A549 (cell line): ENCODE results near the gene CPO. TPM values are rescaled to one million over a fixed set of nuclear protein-coding genes. Genes with fewer than 3 reads are reported as not detected.

Experiments
- ATAC-seq, 2 experiments: fragments of 200-7000 bp in 1 of 2; fragments of >200 bp in 1 of 2; cut with Nextera tagmentation in 1 of 2; cut with Tn5 transposase in 1 of 2; 3 replicates each; pipeline versions ENCODE4 v1.8.0 to v1.9.1; 2018 to 2020; ENCODE audit warnings: mild to moderate bottlenecking in 1 of 2, moderate library complexity in 1 of 2
- CTCF ChIA-PET: fragments of 300-600 bp; sonication (Branson Sonifier 250); formaldehyde crosslinking; extraction: SDS; loops from one replicate; lab custom pipeline; 2021; ENCODE audit warnings: antibody characterized with exemption, inconsistent platforms; lab: Yijun Ruan, JAX
- POLR2A ChIA-PET: fragments of 350-600 bp; formaldehyde crosslinking; extraction: SDS; loops from one replicate; lab custom pipeline; 2021; ENCODE audit warnings: antibody characterized with exemption, inconsistent platforms; lab: Yijun Ruan, JAX
- DNase-seq, 2 experiments: peaks; one replicate each; pipeline versions ENCODE4 v3.0.0 to v3.0.0-alpha.2; 2011 to 2016; ENCODE audit warnings: low read depth in 1 of 2, low spot score in 1 of 2
- FAIRE-seq: peaks from 2 replicates; lab custom pipeline; 2011; peaks lifted over from hg19 to GRCh38; lab: Jason Lieb, UNC
- H3K27ac ChIP-seq, 2 experiments: fragments of >200 bp; sonication (Bioruptor Twin); formaldehyde crosslinking; 3 replicates each; pipeline ENCODE4 v1.5.1; 2016 to 2017
- H3K4me1 ChIP-seq: fragments of >200 bp; sonication (Bioruptor Twin); formaldehyde crosslinking; 3 replicates; pipeline ENCODE4 v1.6.1; 2016
- H3K4me2 ChIP-seq: fragments of >200 bp; sonication (Bioruptor Twin); formaldehyde crosslinking; 3 replicates; pipeline ENCODE4 v1.6.1; 2016
- H3K4me3 ChIP-seq: fragments of >200 bp; sonication (Bioruptor Twin); formaldehyde crosslinking; 3 replicates; pipeline ENCODE4 v1.5.1; 2016
- H3K9me3 ChIP-seq: fragments of >200 bp; sonication (Bioruptor Twin); formaldehyde crosslinking; 3 replicates; pipeline ENCODE4 v1.6.1; 2016
- BCL3 ChIP-seq: fragments of >200 bp; sonication (Bioruptor Twin); formaldehyde crosslinking; IDR thresholded peaks from 3 replicates; pipeline ENCODE4 v1.6.1; 2016
- CEBPB ChIP-seq, 2 experiments: fragments of >200 bp in 1 of 2; sonication (Bioruptor Twin) in 1 of 2; formaldehyde crosslinking in 1 of 2; IDR thresholded peaks; 2 replicates each; pipeline ENCODE4 v1.6.1; 2012 to 2016
- EHF ChIP-seq: fragments of 250-450 bp; sonication (Bioruptor Pico); IDR thresholded peaks from 2 replicates; pipeline ENCODE4 v1.5.0; 2020; ENCODE audit warnings: mild to moderate bottlenecking
- EP300 ChIP-seq, 2 experiments: fragments of >200 bp; sonication (Bioruptor Twin); formaldehyde crosslinking; IDR thresholded peaks; 2 replicates in 1 of 2; 3 replicates in 1 of 2; pipeline ENCODE4 v1.6.1; 2016 to 2017
- ESRRA ChIP-seq: fragments of 150-350 bp; IDR thresholded peaks from 2 replicates; pipeline ENCODE4 v1.6.1; 2014; ENCODE audit warnings: mild to moderate bottlenecking, low read length, borderline replicate concordance
- HDAC2 ChIP-seq: fragments of 200-600 bp; sonication (generic); IDR thresholded peaks from 2 replicates; pipeline ENCODE4 v1.6.1; 2016
- JUN ChIP-seq, 2 experiments: fragments of >200 bp; sonication (Bioruptor Twin); formaldehyde crosslinking; IDR thresholded peaks; 2 replicates in 1 of 2; 3 replicates in 1 of 2; pipeline ENCODE4 v1.6.1; 2016 to 2017
- MAFK ChIP-seq: fragments of 450-650 bp; IDR thresholded peaks from 2 replicates; pipeline ENCODE4 v1.6.1; 2014; ENCODE audit not compliant: partially characterized antibody
- MAX ChIP-seq: IDR thresholded peaks from 2 replicates; pipeline ENCODE4 v1.6.1; 2012
- MAZ ChIP-seq: fragments of 150-350 bp; IDR thresholded peaks from 2 replicates; pipeline ENCODE4 v1.6.1; 2014; ENCODE audit warnings: antibody characterized with exemption, low read depth, low read length, borderline replicate concordance
- MYC ChIP-seq: IDR thresholded peaks from 2 replicates; pipeline ENCODE4 v1.6.1; 2012; ENCODE audit warnings: mild to moderate bottlenecking, inconsistent platforms, low read length, improper control_type of control experiment, borderline replicate concordance
- NFE2L2 ChIP-seq: fragments of 150-350 bp; conservative IDR thresholded peaks from 2 replicates; pipeline ENCODE4 v1.6.1; 2014; ENCODE audit warnings: low read length
- PHF8 ChIP-seq: fragments of 200-600 bp; sonication (generic); IDR thresholded peaks from 2 replicates; pipeline ENCODE4 v1.6.1; 2016; ENCODE audit warnings: low read depth, mild to moderate bottlenecking, antibody characterized with exemption, moderate library complexity, borderline replicate concordance
- RARB ChIP-seq: fragments of 250-450 bp; sonication (Bioruptor Pico); IDR thresholded peaks from 2 replicates; pipeline ENCODE4 v1.8.0; 2021; ENCODE audit warnings: mild to moderate bottlenecking, moderate library complexity
- RCOR1 ChIP-seq: fragments of 150-350 bp; IDR thresholded peaks from 2 replicates; pipeline ENCODE4 v1.6.1; 2014; ENCODE audit warnings: antibody characterized with exemption, low read length, low read depth
- RNF2 ChIP-seq: fragments of 200-600 bp; sonication (generic); IDR thresholded peaks from 2 replicates; pipeline ENCODE4 v1.6.1; 2016; ENCODE audit warnings: low read depth, mild to moderate bottlenecking, antibody characterized with exemption, moderate library complexity, borderline replicate concordance
- SMC3 ChIP-seq: fragments of >200 bp; sonication (Bioruptor Twin); formaldehyde crosslinking; IDR thresholded peaks from 3 replicates; pipeline ENCODE4 v1.6.1; 2018; ENCODE audit warnings: inconsistent platforms
- TFCP2L1 ChIP-seq: fragments of 250-450 bp; sonication (Bioruptor Pico); IDR thresholded peaks from 2 replicates; pipeline ENCODE4 v1.5.0; 2021; ENCODE audit warnings: mild to moderate bottlenecking
- USF2 ChIP-seq: fragments of 450-650 bp; IDR thresholded peaks from 2 replicates; pipeline ENCODE4 v1.6.1; 2014; ENCODE audit warnings: antibody characterized with exemption
- ZC3H11A ChIP-seq: fragments of 450-650 bp; IDR thresholded peaks from 2 replicates; pipeline ENCODE4 v1.6.1; 2014; ENCODE audit warnings: antibody characterized with exemption, mild to moderate bottlenecking
- ZFP36 ChIP-seq: fragments of 450-650 bp; IDR thresholded peaks from 2 replicates; pipeline ENCODE4 v1.6.1; 2014; ENCODE audit warnings: borderline replicate concordance; ENCODE audit not compliant: partially characterized antibody
- WGBS: methylation state at CpG from one replicate; pipeline ENCODE4 v1.1.6; 2017; ENCODE audit errors: missing lambda C conversion rate; 5-methylcytosine and 5-hydroxymethylcytosine counted together
- polyA plus RNA-seq, 4 experiments: library from polyadenylated mRNA; depleted of rRNA in 3 of 4; stranded (reverse); fragments of >200 nt; fragmentation: RNase III in 1 of 4; extraction: RNeasy Plus Mini Kit Qiagen cat#74134 plus additional on column Dnase treatment in 1 of 4; gene quantifications; 2 replicates in 3 of 4; 3 replicates in 1 of 4; pipeline ENCODE4 v1.2.3, GENCODE V29; 2011 to 2017

Gene CPO
- polyA plus RNA-seq, 2 of the 4 experiments (the other 2 are of a cell fraction): 0.09 to 0.18 TPM

GRCh38 chr2:206936843-206937230 lies 2.5 kb upstream of the CPO start:
- DNase-seq (no peak), ATAC-seq (no peak), FAIRE-seq (no peak)
- Histone ChIP-seq H3K9me3 (no peaks in the 10 kb centered on the region), H3K4me3 (no peak overlapping the region), H3K4me1 (no peaks in the 10 kb centered on the region), H3K27ac (no peak overlapping the region), H3K4me2 (no peak overlapping the region)
- ChIA-PET POLR2A (no interaction called here), CTCF (no interaction called here)
- 17% methylated on average over 2 of the region's 2 CpGs for WGBS
- no peak for TF ChIP-seq ZFP36
- TF ChIP-seq USF2: no peak
- no peak for TF ChIP-seq MYC
- no peak for TF ChIP-seq EHF (CRISPR knock-in tag)
- no peak for TF ChIP-seq SMC3
- TF ChIP-seq EP300 (IDR thresholded peaks at IDR 0.05): no peak
- no peak for TF ChIP-seq ZC3H11A
- no peak for TF ChIP-seq HDAC2
- TF ChIP-seq RNF2: no peak
- TF ChIP-seq NFE2L2: no peak
- no peak for TF ChIP-seq CEBPB (IDR thresholded peaks at IDR 0.05)
- no peak for TF ChIP-seq RCOR1
- no peak for TF ChIP-seq ESRRA
- TF ChIP-seq TFCP2L1 (CRISPR knock-in tag): no peak
- no peak for TF ChIP-seq JUN (IDR thresholded peaks at IDR 0.05)
- no peak for TF ChIP-seq RARB (CRISPR knock-in tag)
- TF ChIP-seq MAX: no peak

GRCh38 chr2:206937555-206937954 lies 1.8 kb upstream of the CPO start:
- Histone ChIP-seq H3K4me2 (no peak overlapping the region), H3K27ac (no peak overlapping the region), H3K4me1 (no peaks in the 10 kb centered on the region), H3K9me3 (no peaks in the 10 kb centered on the region), H3K4me3 (no peak overlapping the region)
- WGBS: 24% methylated on average over 6 of the region's 6 CpGs
- ChIA-PET CTCF (no interaction called here), POLR2A (no interaction called here)
- no peak for TF ChIP-seq ESRRA
- TF ChIP-seq MAFK: peak; percentile 65
- DNase-seq: no peak
- FAIRE-seq: no peak
- ATAC-seq: no peak

- TF ChIP-seq PHF8: no peak
- no peak for TF ChIP-seq MAZ
- TF ChIP-seq BCL3: no peak
- Histone ChIP-seq H3K27ac (no peak overlapping the region), H3K4me1 (no peaks in the 10 kb centered on the region), H3K4me2 (no peak overlapping the region), H3K9me3 (no peaks in the 10 kb centered on the region), H3K4me3 (no peak overlapping the region)
- ATAC-seq (no peak), FAIRE-seq (no peak), DNase-seq (no peak)
- POLR2A ChIA-PET: no interaction called here
- CTCF ChIA-PET: no interaction called here
Observed at GRCh38 chr2:206940546-206940945, 1.2 kb downstream of the CPO start.
